Large intestine (tissue), 3 donors: ENCODE measurements around the gene LZTS3. TPM values are rescaled to one million over a fixed set of nuclear protein-coding genes. Genes with fewer than 3 reads are reported as not detected.
"Not testable (repeated sequence)": the region's sequence is repeated elsewhere in the genome, so short reads cannot be mapped to it uniquely, and the experiment has no call there.

ENCODE experiments used
- DNase-seq, 2 donors: peaks; one replicate each; pipeline versions ENCODE4 v3.0.0 to v3.0.0-alpha.2; 2013
- H3K27ac ChIP-seq: one replicate; pipeline ENCODE4 v1.5.1; 2013; ENCODE audit warnings: low read length
- H3K27me3 ChIP-seq: 2 replicates; pipeline ENCODE4 v1.6.1; 2013; ENCODE audit warnings: low read length; ENCODE audit not compliant: control insufficient read depth, insufficient read depth
- H3K36me3 ChIP-seq: 2 replicates; pipeline ENCODE4 v1.6.1; 2013; ENCODE audit warnings: low read length; ENCODE audit not compliant: control insufficient read depth, insufficient read depth
- H3K4me1 ChIP-seq: one replicate; pipeline ENCODE4 v1.6.1; 2013; ENCODE audit warnings: low read length; ENCODE audit not compliant: control insufficient read depth, insufficient read depth
- H3K4me3 ChIP-seq: one replicate; pipeline ENCODE4 v1.5.1; 2013; ENCODE audit warnings: low read length
- H3K9me3 ChIP-seq: one replicate; pipeline ENCODE4 v1.6.1; 2013; ENCODE audit warnings: mild to moderate bottlenecking, low read depth, low read length, moderate library complexity; ENCODE audit not compliant: control insufficient read depth
- whole genome bisulfite sequencing: methylation state at CpG from one replicate; pipeline ENCODE4 v1.1.5; 2013; ENCODE audit warnings: low lambda C conversion rate; ENCODE audit not compliant: insufficient coverage; 5-methylcytosine and 5-hydroxymethylcytosine counted together
- polyA plus RNA-seq: library from polyadenylated mRNA; unstranded; fragments of 120-200 nt; gene quantifications from one replicate; pipeline ENCODE4 v1.2.1, GENCODE V29; 2013

The LZTS3 gene
- polyA plus RNA-seq, 1 donor = 17.1 TPM

- Histone ChIP-seq H3K36me3 (peaks cover 33% of the 10 kb centered on the region), H3K27ac (no peak overlapping the region), H3K27me3 (no peaks in the 10 kb centered on the region), H3K4me1 (no peaks in the 10 kb centered on the region), H3K9me3 (peaks cover 21% of the 10 kb centered on the region), H3K4me3 (no peak overlapping the region)
- DNase-seq = no peak
- no CpG with 5 or more reads among the region's 11 CpGs for WGBS
Observed at GRCh38 chr20:3121271-3121911, 52.0 kb downstream of the LZTS3 start.

DNA sequence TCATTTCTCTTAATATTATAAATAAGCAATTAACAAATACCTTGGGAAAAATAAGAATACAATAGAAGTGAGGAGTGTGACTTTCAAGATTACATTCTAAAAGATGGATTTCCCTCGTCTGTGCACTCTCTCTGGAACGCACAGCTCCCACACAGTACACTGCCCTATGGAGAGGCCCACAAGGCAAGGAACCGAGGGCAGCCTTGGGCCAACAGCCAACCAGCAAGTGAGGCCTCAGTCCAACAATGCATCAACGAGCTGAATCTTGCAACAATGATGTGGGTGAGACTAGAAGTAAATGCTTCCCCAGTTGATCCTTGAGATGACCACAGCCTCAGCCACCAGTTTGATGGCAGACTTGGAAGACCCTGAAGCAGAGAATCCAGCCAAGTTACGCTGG, 54.3 kb downstream of the LZTS3 start:
- Histone ChIP-seq H3K27ac (no peak overlapping the region), H3K27me3 (no peaks in the 10 kb centered on the region), H3K36me3 (peaks cover 44% of the 10 kb centered on the region), H3K4me3 (no peak overlapping the region), H3K4me1 (no peaks in the 10 kb centered on the region), H3K9me3 (peaks cover 2% of the 10 kb centered on the region)
- no CpG with 5 or more reads among the region's 5 CpGs for WGBS
- DNase-seq = no peak

- not testable (repeated sequence) for H3K27ac ChIP-seq, H3K4me1 ChIP-seq, H3K4me3 ChIP-seq, H3K9me3 ChIP-seq, H3K27me3 ChIP-seq
- DNase-seq = peak; percentile 28 to 48
- WGBS = 45% methylated on average over 2 of the region's 14 CpGs
- peaks cover 46% of the 10 kb centered on the region for H3K36me3 ChIP-seq
Observed at GRCh38 chr20:3117839-3118379, 55.4 kb downstream of the LZTS3 start.

GRCh38 chr20:3116341-3116740, 57.0 kb downstream of the LZTS3 start:
- no CpG with 5 or more reads among the region's 4 CpGs for WGBS

DNA sequence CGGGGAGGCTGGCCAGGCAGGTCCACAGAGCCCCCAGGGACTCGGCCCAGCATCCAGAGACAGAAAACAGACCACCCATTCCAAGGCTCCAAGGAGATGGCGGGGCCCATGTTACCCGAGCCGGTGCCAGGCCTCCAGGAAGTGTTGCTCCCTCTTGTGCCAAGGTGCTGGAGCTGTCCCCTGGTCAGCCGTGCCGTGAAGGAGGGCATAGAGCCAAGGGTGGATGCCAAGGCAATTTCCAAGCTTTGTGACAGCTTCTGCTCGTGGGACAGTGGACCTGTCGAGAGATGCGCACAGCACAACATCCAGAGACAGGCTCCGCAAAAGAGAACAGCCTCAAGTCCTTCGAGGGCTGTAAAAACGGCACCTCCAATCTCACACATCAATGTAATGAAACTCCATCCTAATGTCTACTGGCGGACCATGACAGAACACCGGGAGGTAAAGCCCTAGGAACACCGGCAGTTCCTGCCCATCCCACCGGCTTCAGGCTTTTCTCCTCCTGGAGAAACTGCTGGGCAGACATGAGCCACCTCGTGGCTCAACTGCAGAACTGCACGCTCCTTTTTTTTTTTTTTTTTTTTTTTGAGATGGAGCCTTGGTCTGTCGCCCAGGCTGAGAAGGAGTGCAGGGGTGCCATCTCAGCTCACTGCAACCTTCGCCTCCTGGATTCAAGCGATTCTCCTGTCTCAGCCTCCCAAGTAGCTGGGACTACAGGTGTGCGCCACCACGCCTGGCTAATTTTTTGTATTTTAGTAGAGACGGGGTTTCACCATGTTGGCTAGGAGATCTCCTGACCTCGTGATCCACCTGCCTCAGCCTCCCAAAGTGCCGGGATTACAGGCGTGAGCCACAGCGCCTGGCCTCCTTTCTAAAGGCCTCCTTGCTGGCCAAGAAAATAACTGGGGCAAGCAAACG, 57.9 kb downstream of the LZTS3 start:
- WGBS = 80% methylated on average over 1 of the region's 30 CpGs
- Histone ChIP-seq H3K36me3 (peaks cover 26% of the 10 kb centered on the region), H3K27ac (no peak overlapping the region), H3K4me3 (no peak overlapping the region), H3K4me1 (no peaks in the 10 kb centered on the region), H3K27me3 (no peaks in the 10 kb centered on the region), H3K9me3 (no peaks in the 10 kb centered on the region)
- peak; percentile 24 to 34 for DNase-seq

More at GRCh38 chr20:3116341-3116740, 57.0 kb downstream of the LZTS3 start:
- Histone ChIP-seq H3K4me3 (no peak overlapping the region), H3K36me3 (peaks cover 34% of the 10 kb centered on the region), H3K27ac (no peak overlapping the region), H3K9me3 (no peaks in the 10 kb centered on the region), H3K27me3 (no peaks in the 10 kb centered on the region), H3K4me1 (no peaks in the 10 kb centered on the region)
- DNase-seq = no peak

Other genes with a start within 250 kb of the LZTS3 start
- gene GNRH2, start 129.9 kb downstream of the LZTS3 start, polyA plus RNA-seq = 1.2 TPM
- 60.8 TPM for gene MRPS26, start 127.5 kb downstream of the LZTS3 start, polyA plus RNA-seq
- 5.2 TPM for gene OXT, start 101.9 kb downstream of the LZTS3 start, polyA plus RNA-seq
- 0.49 TPM for gene AVP, start 88.8 kb downstream of the LZTS3 start, polyA plus RNA-seq
- 16.4 TPM for gene FASTKD5, start 13.7 kb downstream of the LZTS3 start, polyA plus RNA-seq
- 5.5 TPM for gene UBOX5, start 13.7 kb downstream of the LZTS3 start, polyA plus RNA-seq
- gene DDRGK1, start 31.1 kb upstream of the LZTS3 start, polyA plus RNA-seq = 77.0 TPM
- gene ITPA, start 35.9 kb upstream of the LZTS3 start, polyA plus RNA-seq = 64.6 TPM
- 0.36 TPM for gene SLC4A11, start 65.6 kb upstream of the LZTS3 start, polyA plus RNA-seq
- 12.9 TPM for gene DNAAF9, start 234.1 kb upstream of the LZTS3 start, polyA plus RNA-seq